Inferior parietal cortex (tissue), 1 donor: Measurements from ENCODE around the gene C4orf54.

ENCODE experiments used
- DNase-seq: peaks from one replicate; pipeline ENCODE4 v3.0.0-alpha.2; 2016; ENCODE audit errors: extremely low spot score

The C4orf54 gene

GRCh38 chr4:99624141-99624719 is 33.4 kb downstream of the C4orf54 start:
- DNase-seq, result no peak

DNA sequence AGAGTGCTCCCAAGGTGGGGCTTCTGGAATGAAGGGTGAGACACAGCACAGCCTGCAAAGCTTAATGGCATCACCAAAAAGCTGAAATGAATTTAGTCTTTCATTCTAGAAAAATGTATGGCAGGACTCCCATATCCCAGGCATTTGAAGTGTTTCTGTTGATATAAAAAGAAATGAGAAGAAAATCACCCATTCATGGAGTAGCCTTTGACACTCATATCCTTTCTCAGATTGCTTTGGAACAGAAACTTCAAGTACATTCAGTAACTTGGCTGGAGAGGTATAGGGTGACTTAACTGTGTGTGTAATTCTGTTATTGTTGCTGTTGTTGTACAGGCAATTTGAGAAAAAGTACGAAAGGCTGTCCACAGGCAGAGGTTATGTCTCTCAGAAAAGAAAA is 35.3 kb downstream of the C4orf54 start:
- DNase-seq, result no peak

- DNase-seq, result peak; percentile 53
Observed at GRCh38 chr4:99617374-99617773, 40.3 kb downstream of the C4orf54 start.

DNA sequence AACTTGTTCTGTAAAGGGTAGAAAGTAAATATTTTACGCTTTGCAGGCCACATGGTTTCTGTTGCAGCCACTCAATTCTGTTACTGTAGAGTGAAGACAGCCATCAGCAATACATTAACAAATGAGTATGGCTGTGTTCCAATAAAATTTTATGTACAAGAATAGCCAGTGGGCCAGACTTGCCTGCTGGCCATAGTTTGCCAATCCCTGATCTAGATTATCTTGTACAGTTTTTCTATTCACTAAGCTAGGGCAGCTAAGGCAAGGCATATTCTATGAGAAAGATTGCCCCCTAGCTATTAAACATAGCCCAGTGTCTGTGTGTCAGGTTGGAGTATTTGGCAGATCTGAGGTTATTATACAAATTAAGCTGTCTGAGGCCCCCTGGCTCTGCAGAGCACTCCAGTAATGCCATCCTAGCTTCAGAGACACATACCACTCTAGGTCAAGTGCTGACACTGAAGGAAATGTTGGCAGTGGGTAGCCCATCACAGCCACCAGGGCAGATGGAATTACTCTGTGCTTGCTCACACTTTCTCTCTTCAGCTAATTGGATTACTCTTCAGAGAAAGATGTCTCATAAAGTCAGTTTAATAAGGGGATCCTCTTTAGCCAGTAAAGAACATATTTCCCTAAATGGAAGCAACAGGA is 42.3 kb downstream of the C4orf54 start:
- no peak for DNase-seq

- no peak for DNase-seq
Observed at GRCh38 chr4:99614491-99614890, 43.1 kb downstream of the C4orf54 start.

- no peak for DNase-seq
Observed at GRCh38 chr4:99612704-99613103, 44.9 kb downstream of the C4orf54 start.

- no peak for DNase-seq
Observed at GRCh38 chr4:99612281-99612680, 45.3 kb downstream of the C4orf54 start.

DNA sequence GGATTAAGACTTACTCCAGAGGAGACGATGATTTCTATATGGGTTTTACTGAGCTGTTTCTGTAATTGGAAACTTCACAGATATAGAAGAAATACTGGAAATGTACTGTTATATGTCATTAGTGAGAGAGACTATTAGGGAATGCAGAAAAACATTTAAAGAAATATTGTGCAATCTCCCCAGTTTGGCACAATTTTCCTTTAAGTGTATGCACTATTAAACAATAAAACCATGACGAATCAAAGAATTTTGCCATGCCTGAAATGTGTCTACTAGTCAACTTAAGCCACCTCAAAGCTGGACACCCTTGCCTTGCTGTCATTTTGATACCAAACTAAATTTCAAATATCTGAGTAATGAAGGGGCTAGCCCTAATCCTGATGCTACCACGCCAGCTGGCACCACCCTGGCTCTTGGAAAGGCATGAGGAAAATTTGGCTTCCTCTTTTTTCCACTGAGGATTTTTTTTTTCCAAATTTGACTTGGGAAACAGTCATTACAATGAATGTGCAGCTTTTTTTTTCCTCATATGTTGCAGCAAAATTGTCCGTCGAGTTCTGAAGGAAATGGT is 46.9 kb downstream of the C4orf54 start:
- DNase-seq, result no peak

- no peak for DNase-seq
Observed at GRCh38 chr4:99608417-99608816, 49.2 kb downstream of the C4orf54 start.
